Astrocyte (in vitro differentiated cells and primary cell): ENCODE data around the gene CBX8. TPM values are rescaled to one million over a fixed set of nuclear protein-coding genes. Genes with fewer than 3 reads are reported as not detected.

Experiments used
- DNase-seq: peaks from one replicate; pipeline ENCODE4 v3.0.0-alpha.2; 2010; ENCODE audit warnings: low read depth
- FAIRE-seq: peaks from 2 replicates; lab custom pipeline; 2011; peaks lifted over from hg19 to GRCh38; lab: Jason Lieb, UNC
- H2AFZ ChIP-seq: 2 replicates; pipeline ENCODE4 v1.6.0; 2012; ENCODE audit warnings: low read depth, low read length, inconsistent platforms
- H3K27ac ChIP-seq: 2 replicates; pipeline ENCODE4 v1.5.1; 2011; ENCODE audit warnings: low read depth, low read length, inconsistent platforms
- H3K27me3 ChIP-seq: 2 replicates; pipeline ENCODE4 v1.6.0; 2011; ENCODE audit warnings: low read length, inconsistent platforms; ENCODE audit not compliant: insufficient read depth
- H3K36me3 ChIP-seq: 2 replicates; pipeline ENCODE4 v1.5.1; 2011; ENCODE audit warnings: low read length, inconsistent platforms; ENCODE audit not compliant: insufficient read depth
- H3K4me1 ChIP-seq: 2 replicates; pipeline ENCODE4 v1.5.1; 2011; ENCODE audit warnings: low read length, inconsistent platforms; ENCODE audit not compliant: insufficient read depth
- H3K4me2 ChIP-seq: 2 replicates; pipeline ENCODE4 v1.6.0; 2012; ENCODE audit warnings: low read length, inconsistent platforms
- H3K4me3 ChIP-seq: 2 replicates; pipeline ENCODE4 v1.5.1; 2011; ENCODE audit warnings: low read depth, mild to moderate bottlenecking, low read length, inconsistent platforms; ENCODE audit not compliant: insufficient read depth
- H3K79me2 ChIP-seq: 2 replicates; pipeline ENCODE4 v1.6.0; 2012; ENCODE audit warnings: mild to moderate bottlenecking, low read length, inconsistent platforms; ENCODE audit not compliant: insufficient read depth
- H3K9ac ChIP-seq: 2 replicates; pipeline ENCODE4 v1.6.0; 2012; ENCODE audit warnings: mild to moderate bottlenecking, low read length, inconsistent platforms
- H3K9me3 ChIP-seq: 2 replicates; pipeline ENCODE4 v1.5.1; 2012; ENCODE audit warnings: low read depth, mild to moderate bottlenecking, low read length, inconsistent platforms; ENCODE audit not compliant: insufficient read depth
- H4K20me1 ChIP-seq: 2 replicates; pipeline ENCODE4 v1.6.0; 2012; ENCODE audit warnings: low read length, inconsistent platforms; ENCODE audit not compliant: insufficient read depth
- H3K27ac Mint-ChIP-seq: one replicate; pipeline ENCODE4 v1.8.0; 2021; ENCODE audit warnings: mild to moderate bottlenecking, mixed read lengths; ENCODE audit not compliant: unreplicated experiment
- H3K27me3 Mint-ChIP-seq: one replicate; pipeline ENCODE4 v1.8.0; 2021; ENCODE audit warnings: low read depth, mixed read lengths; ENCODE audit not compliant: unreplicated experiment
- H3K36me3 Mint-ChIP-seq: one replicate; pipeline ENCODE4 v1.8.0; 2021; ENCODE audit warnings: low read depth, mixed read lengths; ENCODE audit not compliant: unreplicated experiment
- H3K4me1 Mint-ChIP-seq: one replicate; pipeline ENCODE4 v1.8.0; 2021; ENCODE audit warnings: low read depth, mixed read lengths; ENCODE audit not compliant: unreplicated experiment
- H3K4me3 Mint-ChIP-seq: one replicate; pipeline ENCODE4 v1.8.0; 2021; ENCODE audit warnings: mild to moderate bottlenecking, moderate library complexity, mixed read lengths; ENCODE audit not compliant: unreplicated experiment
- H3K9me3 Mint-ChIP-seq: one replicate; pipeline ENCODE4 v1.8.0; 2021; ENCODE audit warnings: mild to moderate bottlenecking, mixed read lengths; ENCODE audit not compliant: unreplicated experiment
- CTCF ChIP-seq: IDR thresholded peaks from 2 replicates; pipeline ENCODE4 v1.5.1; 2011; ENCODE audit warnings: low read depth, mild to moderate bottlenecking, inconsistent platforms, low read length, moderate library complexity; ENCODE audit not compliant: insufficient read depth
- EZH2 ChIP-seq: IDR thresholded peaks from 2 replicates; pipeline ENCODE4 v1.6.1; 2012; ENCODE audit warnings: mild to moderate bottlenecking, low read length, inconsistent platforms; ENCODE audit not compliant: insufficient read depth
- total RNA-seq: library from RNA; stranded (reverse); gene quantifications from 2 replicates; pipeline ENCODE4 v1.2.1, GENCODE V29; 2021

The CBX8 gene
- total RNA-seq, 1 donor from 2014 or later = 3.4 TPM

- Mint-ChIP-seq H3K27me3 (peaks cover 59% of the 10 kb centered on the region), H3K27ac (no peak overlapping the region), H3K4me3 (no peak overlapping the region), H3K4me1 (peaks cover 6% of the 10 kb centered on the region), H3K9me3 (peaks cover 10% of the 10 kb centered on the region), H3K36me3 (peaks cover 5% of the 10 kb centered on the region)
- TF ChIP-seq EZH2 = peak; percentile 80
- TF ChIP-seq CTCF = no peak
- Histone ChIP-seq H3K27me3 (peaks cover 61% of the 10 kb centered on the region), H3K36me3 (no peaks in the 10 kb centered on the region), H3K79me2 (no peaks in the 10 kb centered on the region), H3K4me1 (peaks cover 18% of the 10 kb centered on the region), H2AFZ (peak overlapping the region; percentile 63), H4K20me1 (no peaks in the 10 kb centered on the region), H3K4me3 (peak overlapping the region; percentile 28), H3K9me3 (no peaks in the 10 kb centered on the region), H3K9ac (no peak overlapping the region), H3K27ac (no peak overlapping the region), H3K4me2 (peak overlapping the region; percentile 73)
- no peak for DNase-seq
- FAIRE-seq = no peak
Observed at GRCh38 chr17:79814974-79815835, 18.3 kb upstream of the CBX8 start.

- Histone ChIP-seq H3K36me3 (no peaks in the 10 kb centered on the region), H3K27me3 (peaks cover 59% of the 10 kb centered on the region), H3K27ac (no peak overlapping the region), H3K79me2 (no peaks in the 10 kb centered on the region), H3K9me3 (no peaks in the 10 kb centered on the region), H3K4me3 (peak overlapping the region; percentile 28), H3K9ac (no peak overlapping the region), H4K20me1 (no peaks in the 10 kb centered on the region), H3K4me2 (peak overlapping the region; percentile 73), H3K4me1 (peaks cover 19% of the 10 kb centered on the region), H2AFZ (no peak overlapping the region)
- H3K36me3 Mint-ChIP-seq = peaks cover 5% of the 10 kb centered on the region
- DNase-seq (no peak), FAIRE-seq (no peak)
- H3K4me3 Mint-ChIP-seq = no peak overlapping the region
- H3K27me3 Mint-ChIP-seq = peaks cover 50% of the 10 kb centered on the region
- no peak for TF ChIP-seq CTCF
- peak; percentile 20 for TF ChIP-seq EZH2
- H3K4me1 Mint-ChIP-seq = peaks cover 6% of the 10 kb centered on the region
- H3K9me3 Mint-ChIP-seq = peaks cover 7% of the 10 kb centered on the region
- H3K27ac Mint-ChIP-seq = peak overlapping the region; percentile 75
Observed at GRCh38 chr17:79814127-79814973, 17.5 kb upstream of the CBX8 start.
